SK-N-MC (cell line): Measurements from ENCODE around the gene MAST2.

Source experiments
- EZH2 ChIP-seq: fragments of 200-600 bp; sonication (generic); IDR thresholded peaks from one replicate; pipeline ENCODE4 v1.6.1; 2017; ENCODE audit warnings: antibody characterized with exemption
- FOXP2 ChIP-seq: optimal IDR thresholded peaks from 2 replicates; pipeline ENCODE3; 2011; ENCODE audit warnings: mild to moderate bottlenecking, moderate library complexity; ENCODE audit not compliant: insufficient read depth; ENCODE audit errors: extremely low read length, control extremely low read depth
- POLR2AphosphoS5 ChIP-seq: IDR thresholded peaks from 2 replicates; pipeline ENCODE4 v1.6.1; 2012; ENCODE audit warnings: mild to moderate bottlenecking, low read depth, low read length, borderline replicate concordance

DNA sequence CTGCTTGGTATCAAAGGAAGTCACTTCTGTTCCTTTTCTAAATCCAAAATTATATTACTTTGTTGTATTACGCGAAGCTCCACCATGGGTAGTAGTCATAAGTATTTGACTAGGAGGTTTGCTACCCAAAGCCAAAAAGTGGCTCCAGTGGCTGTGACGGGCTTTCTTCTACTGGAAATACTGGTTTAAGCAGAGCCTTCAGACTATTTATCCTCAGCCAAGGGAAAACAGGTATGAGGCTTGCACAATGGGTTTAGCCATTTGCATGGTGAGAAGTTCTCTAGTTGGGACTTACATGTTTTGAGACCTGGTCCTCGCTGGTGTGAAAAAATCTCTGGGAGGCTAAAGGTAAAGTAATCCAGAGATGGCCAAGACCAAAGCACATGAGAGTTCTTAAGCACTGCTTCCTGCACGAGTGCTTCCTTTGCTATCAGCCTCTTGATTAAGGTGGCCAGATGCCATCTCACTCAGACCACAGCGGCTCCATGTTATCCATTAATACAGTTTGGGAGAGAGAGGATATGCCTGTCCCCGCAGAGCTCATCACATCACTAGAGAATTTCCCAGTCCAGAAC lies 207.8 kb downstream of the MAST2 start:
- TF ChIP-seq EZH2 (no peak), FOXP2 (no peak), POLR2AphosphoS5 (no peak)
